HepG2 (cell line): ENCODE data around the gene ATIC. TPM values are rescaled to one million over a fixed set of nuclear protein-coding genes. Genes with fewer than 3 reads are reported as not detected.

ENCODE experiments used
- ATAC-seq: fragments of 200-7000 bp; cut with Tn5 transposase; 3 replicates; pipeline ENCODE4 v1.9.1; 2020; ENCODE audit warnings: mild to moderate bottlenecking, moderate library complexity
- BruUV-seq: library from RNA; stranded (reverse); fragments of 400-500 nt; replicated peaks from 2 replicates; lab custom pipeline; 2021; lab: Mats Ljungman, UMichigan
- CTCF ChIA-PET: fragments of 300-600 bp; formaldehyde crosslinking; extraction: SDS; loops from one replicate; lab custom pipeline; 2021; ENCODE audit warnings: low total read pairs, inconsistent platforms, low intra/inter-chr PET ratio; lab: Yijun Ruan, JAX
- POLR2A ChIA-PET: fragments of 350-600 bp; sonication (Branson Sonifier 250); formaldehyde crosslinking; loops from one replicate; lab custom pipeline; 2020; ENCODE audit warnings: antibody characterized with exemption, inconsistent platforms; lab: Yijun Ruan, JAX
- DNase-seq: peaks from one replicate; pipeline ENCODE4 v3.0.0-alpha.2; 2015; ENCODE audit warnings: low spot score
- FAIRE-seq: peaks from 3 replicates; lab custom pipeline; 2011; peaks lifted over from hg19 to GRCh38; lab: Jason Lieb, UNC
- H2AFZ ChIP-seq: one replicate; pipeline ENCODE4 v1.6.1; 2011; ENCODE audit warnings: low read length, inconsistent platforms
- H3K27ac ChIP-seq: fragments of 300-600 bp; 3 replicates; pipeline ENCODE4 v1.8.0; 2011; ENCODE audit warnings: mixed run types, mild to moderate bottlenecking, mixed read lengths, low read length, inconsistent platforms; ENCODE audit not compliant: insufficient read depth; ENCODE audit errors: extremely low read length
- H3K27me3 ChIP-seq, 2 experiments: fragments of 200-600 bp in 1 of 2; 2 replicates in 1 of 2; 3 replicates in 1 of 2; pipeline versions ENCODE4 v1.6.0 to v1.8.0; 2011; ENCODE audit warnings: low read length in 2 of 2, mild to moderate bottlenecking in 2 of 2, moderate library complexity in 2 of 2, inconsistent platforms in 1 of 2; ENCODE audit not compliant: insufficient read depth in 2 of 2, control insufficient read depth in 1 of 2
- H3K36me3 ChIP-seq, 2 experiments: fragments of 200-600 bp in 1 of 2; replicated peaks in 1 of 2; 2 replicates in 1 of 2; 3 replicates in 1 of 2; pipeline versions ENCODE4 v1.5.1 to v1.8.0; 2011; ENCODE audit warnings: low read length in 2 of 2, inconsistent platforms in 1 of 2; ENCODE audit not compliant: insufficient read depth in 2 of 2, control insufficient read depth in 1 of 2
- H3K4me1 ChIP-seq: 2 replicates; pipeline ENCODE4 v1.5.1; 2012; ENCODE audit warnings: low read length, inconsistent platforms; ENCODE audit not compliant: insufficient read depth
- H3K4me2 ChIP-seq: 2 replicates; pipeline ENCODE4 v1.6.0; 2011; ENCODE audit warnings: low read depth, low read length, inconsistent platforms
- H3K4me3 ChIP-seq, 3 experiments: fragments of 200-600 bp in 1 of 3; sonication (generic), shearing (Covaris generic) in 1 of 3; replicated peaks in 1 of 3; 2 replicates each; pipeline ENCODE4 v1.5.1; 2011 to 2016; ENCODE audit warnings: low read length in 3 of 3, inconsistent platforms in 2 of 3, low read depth in 2 of 3, mild to moderate bottlenecking in 2 of 3, control low read depth in 1 of 3, mixed read lengths in 1 of 3; ENCODE audit not compliant: insufficient read depth in 1 of 3
- H3K79me2 ChIP-seq: one replicate; pipeline ENCODE4 v1.6.1; 2011; ENCODE audit warnings: low read length, inconsistent platforms; ENCODE audit not compliant: insufficient read depth
- H3K9ac ChIP-seq: 2 replicates; pipeline ENCODE4 v1.6.0; 2011; ENCODE audit warnings: mild to moderate bottlenecking, low read depth, low read length, inconsistent platforms; ENCODE audit not compliant: insufficient read depth
- H3K9me3 ChIP-seq: 2 replicates; pipeline ENCODE4 v1.5.1; 2012; ENCODE audit warnings: mild to moderate bottlenecking, low read length
- H4K20me1 ChIP-seq: 2 replicates; pipeline ENCODE4 v1.6.0; 2011; ENCODE audit warnings: inconsistent platforms, mild to moderate bottlenecking, low read length, moderate library complexity; ENCODE audit not compliant: insufficient read depth
- ATF7 ChIP-seq, 2 experiments: fragments of 450-650 bp in 1 of 2; sonication (generic) in 1 of 2; formaldehyde crosslinking in 1 of 2; IDR thresholded peaks; 2 replicates each; pipeline versions ENCODE4 v1.4.0 to v1.6.1; 2016 to 2020; ENCODE audit warnings: antibody characterized with exemption in 1 of 2, mild to moderate bottlenecking in 1 of 2, missing genetic modification reagents in 1 of 2
- CEBPB ChIP-seq: IDR thresholded peaks from 2 replicates; pipeline ENCODE4 v1.6.1; 2011; ENCODE audit warnings: low read depth, low read length, improper control_type of control experiment, borderline replicate concordance
- EZH2 ChIP-seq: conservative IDR thresholded peaks from 2 replicates; pipeline ENCODE4 v1.6.1; 2012; ENCODE audit warnings: mild to moderate bottlenecking, low read depth, low read length, moderate library complexity
- HNF4G ChIP-seq, 2 experiments: sonication (generic) in 1 of 2; formaldehyde crosslinking in 1 of 2; IDR thresholded peaks; 2 replicates each; pipeline versions ENCODE4 v1.4.0 to v1.6.1; 2011 to 2020; ENCODE audit warnings: borderline replicate concordance in 2 of 2, low read depth in 2 of 2, mild to moderate bottlenecking in 2 of 2, low read length in 1 of 2, missing genetic modification reagents in 1 of 2, moderate library complexity in 1 of 2
- NFE2L1 ChIP-seq: sonication (generic); formaldehyde crosslinking; IDR thresholded peaks from 2 replicates; pipeline ENCODE4 v1.4.0; 2020; ENCODE audit warnings: missing genetic modification reagents, mild to moderate bottlenecking, borderline replicate concordance
- SATB2 ChIP-seq: sonication (generic); formaldehyde crosslinking; IDR thresholded peaks from 2 replicates; pipeline ENCODE4 v1.5.0; 2020; ENCODE audit warnings: missing genetic modification reagents
- ZC3H13 ChIP-seq: sonication (generic); formaldehyde crosslinking; IDR thresholded peaks from 2 replicates; pipeline ENCODE4 v1.8.1; 2023; ENCODE audit warnings: mild to moderate bottlenecking, missing genetic modification reagents, moderate library complexity
- WGBS: methylation state at CpG from one replicate; pipeline ENCODE4 v1.1.6; 2017; ENCODE audit warnings: low lambda C conversion rate; 5-methylcytosine and 5-hydroxymethylcytosine counted together
- in situ Hi-C: cut with HindIII; loops from 2 replicates; pipeline ENCODE4 v1.10.0; 2017; ENCODE audit warnings: low pct_unique_long_range_greater_than_20kb; ENCODE audit not compliant: extremely low pct_ligation_motif_present
- intact Hi-C: fragments of 100-400 bp; cut with micrococcal nuclease; formaldehyde crosslinking; loops from one replicate; pipeline ENCODE4 v1.10.0; 2022; ENCODE audit not compliant: unreplicated experiment
- polyA plus RNA-seq, 8 experiments: library from polyadenylated mRNA; depleted of rRNA in 3 of 8; stranded (reverse) in 7 of 8; unstranded in 1 of 8; fragments of >200 nt; fragmentation: Illumina TruSeq in 4 of 8; extraction: Trizol in 4 of 8; gene quantifications; 2 replicates each; pipeline versions ENCODE4 v1.2.1 to v1.2.3, GENCODE V29; 2011 to 2016; ENCODE audit warnings: low read depth in 4 of 8, missing spikeins in 1 of 8, mixed read lengths in 1 of 8; ENCODE audit not compliant: insufficient read depth in 1 of 8
- total RNA-seq, 5 experiments: library from RNA; depleted of rRNA; stranded (reverse); fragments of >200 nt; fragmentation: Illumina TruSeq; extraction: Trizol; gene quantifications; 2 replicates each; pipeline ENCODE4 v1.2.3, GENCODE V29; 2016; ENCODE audit warnings: low read depth in 1 of 5

ATIC gene
- total and polyA plus RNA-seq, 2 of the 13 experiments (the other 11 are each of a cell fraction or from before 2014, with no cell fraction given): 89.8 to 146 TPM

DNA sequence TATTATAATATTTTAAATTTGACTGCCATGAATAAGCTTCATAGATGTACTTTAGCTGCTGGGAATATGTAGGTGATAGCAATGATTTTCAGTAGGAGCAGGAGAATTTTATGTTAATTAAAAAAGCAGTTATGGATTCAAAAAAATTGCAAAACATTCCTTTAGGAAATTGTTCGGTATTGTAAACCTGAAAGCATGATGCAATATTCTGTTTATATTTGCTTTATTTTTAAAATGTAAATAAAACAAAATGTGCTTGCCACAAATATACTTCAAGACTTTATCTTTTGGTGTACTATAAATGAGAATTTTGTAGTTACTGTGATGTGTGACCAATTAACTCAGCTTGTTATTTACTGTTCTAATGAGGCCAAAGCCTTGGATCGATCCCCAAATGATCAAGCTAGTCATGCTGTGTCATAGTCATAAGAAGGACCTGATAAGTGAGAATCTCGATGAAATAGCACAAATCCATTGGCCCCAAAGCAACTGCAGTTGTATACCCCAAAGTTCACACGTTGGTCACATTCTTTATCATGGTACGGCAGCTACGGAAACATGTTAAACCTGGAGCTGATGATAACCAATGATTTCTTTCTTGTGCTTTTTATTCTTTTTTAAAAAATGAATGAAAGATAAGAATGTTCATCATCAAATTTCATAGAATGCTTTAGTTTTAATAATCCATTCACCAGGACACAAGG is 23.6 kb upstream of the ATIC start:
- Histone ChIP-seq H3K9ac (no peak overlapping the region), H3K27me3 (no peaks in the 10 kb centered on the region; a peak in 1 of 5 replicates), H3K79me2 (no peaks in the 10 kb centered on the region), H3K4me3 (no peak overlapping the region), H3K4me1 (no peaks in the 10 kb centered on the region), H3K4me2 (no peak overlapping the region), H3K9me3 (no peaks in the 10 kb centered on the region), H3K27ac (no peak overlapping the region), H4K20me1 (no peaks in the 10 kb centered on the region), H2AFZ (no peak overlapping the region), H3K36me3 (no peaks in the 10 kb centered on the region)
- TF ChIP-seq CEBPB (peak; percentile 37; the same call in 1 of the 2 replicates), EZH2 (no peak), NFE2L1 (CRISPR knock-in tag) (no peak), HNF4G (IDR thresholded peaks at IDR 0.05; ENCODE audit: borderline replicate concordance, low read depth, low read length) (no peak), HNF4G (CRISPR knock-in tag; IDR thresholded peaks at IDR 0.05; ENCODE audit: borderline replicate concordance, low read depth) (no peak), ZC3H13 (CRISPR knock-in tag) (no peak), ATF7 (IDR thresholded peaks at IDR 0.05) (peak; percentile 15; the same call in 1 of the 2 replicates), ATF7 (CRISPR knock-in tag; IDR thresholded peaks at IDR 0.05) (no peak), SATB2 (CRISPR knock-in tag) (no peak)
- intact Hi-C loops: no loop called here
- ChIA-PET CTCF (no interaction called here), POLR2A (interaction anchor here (0.8 kb wide), 1 partner anchor 24 kb away, joined by 3 read pairs; the partner anchor contains the start of gene ATIC)
- 45% methylated on average over 6 of the region's 6 CpGs for WGBS
- DNase-seq (no peak), FAIRE-seq (no peak), ATAC-seq (no peak)
- BruUV-seq: no TSS peak
- in situ Hi-C loops: no loop called here
